CD4-positive, alpha-beta memory T cell (primary cell): ENCODE measurements around the gene TRAPPC2L. TPM values are rescaled to one million over a fixed set of nuclear protein-coding genes. Genes with fewer than 3 reads are reported as not detected.

Experiments used
- CTCF ChIA-PET: fragments of 350-600 bp; sonication (Branson Sonifier 250); formaldehyde crosslinking; loops from one replicate; lab custom pipeline; 2021; ENCODE audit warnings: inconsistent platforms; ENCODE audit not compliant: partially characterized antibody; lab: Charles Lee
- POLR2A ChIA-PET: fragments of 350-600 bp; sonication (Branson Sonifier 250); formaldehyde crosslinking; loops from one replicate; lab custom pipeline; 2021; ENCODE audit not compliant: partially characterized antibody; lab: Charles Lee
- DNase-seq, 5 donors: peaks; one replicate each; pipeline versions ENCODE4 v3.0.0 to v3.0.0-alpha.2; 2020 to 2022; ENCODE audit warnings: mixed read lengths in 1 of 5
- H3K27ac ChIP-seq: one replicate; pipeline ENCODE4 v1.7.0; 2013; ENCODE audit warnings: low read depth, low read length
- H3K27me3 ChIP-seq: 2 replicates; pipeline ENCODE4 v1.7.0; 2013; ENCODE audit warnings: mild to moderate bottlenecking, low read length, moderate library complexity; ENCODE audit not compliant: insufficient read depth
- H3K36me3 ChIP-seq: 2 replicates; pipeline ENCODE4 v1.7.0; 2013; ENCODE audit warnings: mild to moderate bottlenecking, low read length, moderate library complexity; ENCODE audit not compliant: insufficient read depth
- H3K4me1 ChIP-seq: 2 replicates; pipeline ENCODE4 v1.7.0; 2013; ENCODE audit warnings: mild to moderate bottlenecking, low read length, moderate library complexity; ENCODE audit not compliant: insufficient read depth
- H3K4me3 ChIP-seq, 2 donors: one replicate each; pipeline ENCODE4 v1.7.0; 2013; ENCODE audit warnings: low read length in 2 of 2, mild to moderate bottlenecking in 1 of 2
- H3K9me3 ChIP-seq, 2 donors: one replicate each; pipeline ENCODE4 v1.7.0; 2013; ENCODE audit warnings: low read length in 2 of 2, control low read depth in 1 of 2; ENCODE audit not compliant: control insufficient read depth in 1 of 2
- H3K27ac Mint-ChIP-seq, 7 donors: one replicate each; pipeline ENCODE4 v1.8.0; 2020 to 2021; ENCODE audit warnings: mixed read lengths in 7 of 7, mild to moderate bottlenecking in 6 of 7, inconsistent platforms in 3 of 7, moderate library complexity in 3 of 7
- H3K27me3 Mint-ChIP-seq, 2 donors: one replicate each; pipeline ENCODE4 v1.8.0; 2020 to 2021; ENCODE audit warnings: mixed read lengths in 2 of 2
- H3K36me3 Mint-ChIP-seq, 2 donors: one replicate each; pipeline ENCODE4 v1.8.0; 2020 to 2021; ENCODE audit warnings: mixed read lengths in 2 of 2, inconsistent platforms in 1 of 2, mild to moderate bottlenecking in 1 of 2
- H3K4me1 Mint-ChIP-seq, 4 donors: one replicate each; pipeline ENCODE4 v1.8.0; 2020 to 2021; ENCODE audit warnings: mixed read lengths in 4 of 4, mild to moderate bottlenecking in 1 of 4
- H3K4me3 Mint-ChIP-seq, 8 donors: one replicate each; pipeline ENCODE4 v1.8.0; 2020 to 2021; ENCODE audit warnings: mixed read lengths in 8 of 8, mild to moderate bottlenecking in 7 of 8, moderate library complexity in 6 of 8, inconsistent platforms in 3 of 8
- H3K9me3 Mint-ChIP-seq, 8 donors: one replicate each; pipeline ENCODE4 v1.8.0; 2020 to 2021; ENCODE audit warnings: mixed read lengths in 8 of 8, mild to moderate bottlenecking in 5 of 8, inconsistent platforms in 3 of 8, moderate library complexity in 1 of 8
- intact Hi-C: fragments of 100-400 bp; cut with micrococcal nuclease; formaldehyde crosslinking; loops from one replicate; pipeline ENCODE4 v1.15.1; 2023
- polyA plus RNA-seq, 2 donors: library from polyadenylated mRNA; unstranded; fragments of 300-500 nt; fragmentation: Illumina TruSeq; gene quantifications; one replicate each; pipeline ENCODE4 v1.2.3, GENCODE V29; 2021
- total RNA-seq, 2 experiments: library from RNA; stranded (reverse); gene quantifications; one replicate each; pipeline ENCODE4 v1.2.3, GENCODE V29; 2021

Gene TRAPPC2L
- total and polyA plus RNA-seq, 4 experiments from 2014 or later: 66.6 to 105 (median 85.7) TPM

DNA sequence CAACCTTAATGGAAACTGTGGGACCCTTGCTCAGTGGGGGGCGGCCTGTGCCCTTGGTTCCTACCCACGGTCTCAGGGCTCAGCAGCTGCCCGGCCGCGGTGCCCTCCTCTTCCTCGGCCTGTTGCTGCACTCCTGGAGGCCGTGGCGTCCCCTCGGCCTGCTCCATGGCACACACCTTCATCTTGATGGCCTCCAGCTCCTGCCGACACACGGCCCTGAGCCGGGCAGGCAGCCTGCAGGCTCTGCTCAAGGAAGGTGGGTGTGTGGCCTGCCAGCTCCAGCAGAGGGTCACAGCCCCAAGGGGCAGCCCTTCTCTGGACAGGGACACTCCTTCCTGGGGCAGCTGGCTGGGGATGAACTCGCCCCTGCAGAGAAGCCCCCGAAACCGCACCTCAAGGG lies 8.8 kb downstream of the TRAPPC2L start:
- Histone ChIP-seq H3K4me1 (no peaks in the 10 kb centered on the region), H3K27me3 (no peaks in the 10 kb centered on the region), H3K36me3 (peaks cover 20% of the 10 kb centered on the region), H3K9me3 (no peaks in the 10 kb centered on the region), H3K4me3 (no peak overlapping the region), H3K27ac (no peak overlapping the region)
- Mint-ChIP-seq H3K27me3 (peaks cover 3 to 6% of the 10 kb centered on the region in 2 donors), H3K4me1 (peaks cover 0 to 1% (median under 1%) of the 10 kb centered on the region in 4 donors), H3K9me3 (no peaks in the 10 kb centered on the region), H3K36me3 (peaks cover 8 to 9% of the 10 kb centered on the region in 2 donors), H3K27ac (no peak overlapping the region), H3K4me3 (no peak overlapping the region)
- DNase-seq: no peak
- ChIA-PET POLR2A (no interaction called here), CTCF (interaction anchor here (1.1 kb wide), 1 partner anchor 13 kb away, joined by 3 read pairs; no protein-coding TSS in a partner anchor)
- intact Hi-C loops: no loop called here

DNA sequence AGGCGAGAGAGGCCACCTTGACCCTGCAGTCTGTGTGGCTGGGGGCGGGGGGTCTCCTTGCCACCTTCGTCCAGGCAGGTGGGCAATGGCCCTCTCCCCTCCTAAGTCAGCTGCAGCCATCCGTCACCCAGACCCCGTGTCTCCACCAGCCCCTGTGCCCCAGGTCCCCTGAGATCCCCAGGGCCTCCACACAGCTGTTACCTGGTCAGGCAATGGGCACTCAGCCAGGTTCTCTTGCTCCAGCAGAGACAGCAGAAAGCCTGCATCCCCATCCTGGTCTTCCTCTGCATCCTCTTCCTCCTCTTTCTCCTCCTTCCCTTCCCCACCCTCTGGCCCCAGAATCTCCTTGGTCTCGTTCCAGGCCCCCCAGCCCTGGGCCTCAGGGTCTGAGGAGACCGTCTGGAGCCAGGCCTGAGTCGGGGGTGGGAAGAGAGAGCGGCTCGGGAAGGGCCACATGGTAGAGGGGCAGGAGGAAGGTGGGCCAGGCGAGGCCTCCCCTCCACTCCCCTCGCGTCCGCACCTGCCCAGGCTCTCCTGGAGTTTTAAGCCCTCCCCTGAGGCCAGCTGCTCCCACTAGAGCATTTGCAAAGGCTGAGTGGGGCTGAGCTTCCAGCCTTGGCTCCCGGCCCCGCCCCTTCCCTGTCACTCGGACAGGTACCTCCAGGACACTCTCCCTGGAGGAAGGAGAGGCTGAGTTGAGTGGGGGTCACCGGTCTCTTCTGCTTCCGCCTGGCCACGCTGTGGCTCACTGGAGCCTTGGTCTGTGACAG lies 9.4 kb downstream of the TRAPPC2L start, which contains the start of gene PABPN1L:
TSS of gene PABPN1L (minus strand) at position 510 of the 770 bp plus-strand sequence. CDS start at position 456, 54 bp downstream.
- Histone ChIP-seq H3K4me3 (no peak within 1 kb of the TSS), H3K27ac (no peak within 1 kb of the TSS), H3K4me1 (no peaks in the 10 kb centered on the region), H3K27me3 (no peaks in the 10 kb centered on the region), H3K36me3 (peaks cover 14% of the 10 kb centered on the region), H3K9me3 (no peaks in the 10 kb centered on the region)
- Mint-ChIP-seq H3K27me3 (peaks cover 6 to 10% of the 10 kb centered on the region in 2 donors), H3K36me3 (peaks cover 3 to 5% of the 10 kb centered on the region in 2 donors), H3K27ac (no peak within 1 kb of the TSS), H3K4me1 (peaks cover 0 to 3% (median under 1%) of the 10 kb centered on the region in 4 donors), H3K4me3 (no peak within 1 kb of the TSS), H3K9me3 (no peaks in the 10 kb centered on the region)
- ChIA-PET CTCF (interaction anchor here (1.4 kb wide), 1 partner anchor 8 kb away, joined by 3 read pairs; no protein-coding TSS in a partner anchor), POLR2A (interaction anchor here (0.7 kb wide), 1 partner anchor 9 kb away, joined by 3 read pairs; no protein-coding TSS in a partner anchor)
- no peak for DNase-seq
- intact Hi-C loops: no loop called here

DNA sequence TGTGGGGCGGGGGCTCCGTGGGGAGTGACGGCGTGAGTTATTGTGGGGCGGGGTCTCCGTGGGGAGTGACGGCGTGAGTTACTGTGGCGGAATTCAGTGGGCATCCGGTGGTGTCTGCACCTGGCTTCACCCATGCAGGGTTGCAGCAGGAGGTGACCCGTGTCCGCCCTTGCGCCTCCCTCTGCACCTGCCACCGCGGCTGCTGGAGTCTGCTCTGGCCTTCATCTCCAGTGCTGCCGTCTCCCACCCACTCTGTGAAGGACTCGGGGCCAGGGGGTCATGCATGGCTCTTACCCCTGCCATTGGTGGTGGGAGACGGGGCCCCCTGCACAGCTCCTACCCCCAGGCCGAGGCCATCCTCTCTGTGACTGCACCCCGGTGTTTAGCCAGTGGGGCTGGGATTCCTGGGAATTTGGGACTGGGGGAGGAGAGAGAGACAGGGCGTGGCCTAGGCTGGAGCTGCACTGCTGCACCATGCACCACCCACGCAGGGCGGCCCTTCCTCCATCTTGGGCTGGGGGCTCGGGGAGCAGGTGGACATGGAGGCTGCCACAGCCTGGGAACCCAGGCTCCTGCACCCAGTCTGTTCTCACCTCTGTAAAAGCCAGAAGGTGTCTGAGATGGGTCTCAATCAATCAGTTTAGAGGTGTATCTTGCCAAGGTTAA lies 10.8 kb downstream of the TRAPPC2L start:
- CTCF ChIA-PET: interaction anchor here (1.4 kb wide), 1 partner anchor 9 kb away, joined by 3 read pairs; no protein-coding TSS in a partner anchor

DNA sequence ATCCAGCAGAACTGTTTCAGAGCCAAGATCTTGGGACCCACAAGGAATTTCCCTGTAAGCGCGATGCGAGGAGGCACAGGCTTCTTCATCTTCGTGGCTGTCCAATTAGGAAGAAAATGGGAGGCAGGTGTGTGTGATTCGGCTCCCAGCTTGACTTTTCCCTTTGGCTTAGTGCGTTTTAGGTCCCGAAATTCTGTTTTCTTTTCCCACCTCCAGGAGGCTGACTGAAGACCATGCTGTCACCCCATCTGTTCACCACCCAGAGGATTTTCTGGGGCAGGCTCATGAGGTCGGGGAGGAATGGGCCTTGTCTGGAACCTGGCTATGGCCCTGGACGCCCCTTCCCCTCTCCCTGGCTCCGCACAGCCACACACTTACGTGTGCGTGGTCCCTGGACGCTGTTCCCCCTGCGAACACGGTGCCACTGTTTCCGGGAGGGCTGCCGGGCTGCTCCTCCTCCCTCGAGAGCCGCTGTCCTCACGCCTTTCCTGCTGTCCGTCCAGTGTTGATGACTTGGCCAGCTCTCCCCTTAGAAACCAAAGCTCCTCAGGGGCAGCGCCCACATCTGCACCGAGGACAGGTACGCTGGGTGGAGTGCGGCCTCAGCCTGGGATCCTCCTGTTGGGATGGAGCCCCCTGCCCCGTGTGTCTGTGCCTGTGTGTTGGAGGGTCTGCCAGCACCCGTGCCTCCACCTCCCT lies 12.2 kb downstream of the TRAPPC2L start:
- DNase-seq: no peak
- Mint-ChIP-seq H3K4me3 (no peak overlapping the region), H3K27ac (no peak overlapping the region), H3K27me3 (peaks cover 6 to 10% of the 10 kb centered on the region in 2 donors), H3K9me3 (no peaks in the 10 kb centered on the region), H3K4me1 (peaks cover 0 to 3% (median under 1%) of the 10 kb centered on the region in 4 donors), H3K36me3 (no peaks in the 10 kb centered on the region)
- intact Hi-C loops: no loop called here
- CTCF ChIA-PET: no interaction called here
- Histone ChIP-seq H3K4me3 (no peak overlapping the region), H3K27ac (no peak overlapping the region), H3K9me3 (no peaks in the 10 kb centered on the region), H3K27me3 (no peaks in the 10 kb centered on the region), H3K36me3 (no peaks in the 10 kb centered on the region), H3K4me1 (no peaks in the 10 kb centered on the region)
- POLR2A ChIA-PET: no interaction called here

More for the DNA sequence above, 10.8 kb downstream of the TRAPPC2L start:
- no peaks in the 10 kb centered on the region for H3K36me3 Mint-ChIP-seq
- no peak overlapping the region for H3K4me3 ChIP-seq
- no peak for DNase-seq
- no peaks in the 10 kb centered on the region for H3K9me3 ChIP-seq
- no peak overlapping the region for H3K4me3 Mint-ChIP-seq
- intact Hi-C loops: no loop called here
- peaks cover 2% of the 10 kb centered on the region for H3K36me3 ChIP-seq
- H3K27ac Mint-ChIP-seq: no peak overlapping the region
- H3K4me1 Mint-ChIP-seq: peaks cover 0 to 3% (median under 1%) of the 10 kb centered on the region in 4 donors
- no peak overlapping the region for H3K27ac ChIP-seq
- POLR2A ChIA-PET: no interaction called here
- no peaks in the 10 kb centered on the region for H3K4me1 ChIP-seq
- no peaks in the 10 kb centered on the region for H3K9me3 Mint-ChIP-seq
- peaks cover 6 to 10% of the 10 kb centered on the region in 2 donors for H3K27me3 Mint-ChIP-seq
- H3K27me3 ChIP-seq: no peaks in the 10 kb centered on the region

DNA sequence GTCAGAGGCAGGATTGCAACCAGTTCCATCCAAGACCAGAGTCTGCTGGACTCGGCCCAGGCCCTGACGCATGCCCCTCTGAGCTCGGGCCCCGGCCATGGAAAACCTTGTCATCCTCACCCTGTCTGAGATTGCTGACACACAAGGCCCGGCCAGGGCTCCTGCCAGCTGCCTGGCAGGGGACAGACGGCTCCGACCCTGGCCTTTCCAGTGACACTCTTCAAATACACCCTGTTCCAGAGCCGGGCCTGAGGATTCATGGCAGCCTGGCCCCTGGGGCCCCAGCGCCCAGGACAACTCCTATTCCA lies 12.7 kb downstream of the TRAPPC2L start:
- peaks cover 0 to 3% (median under 1%) of the 10 kb centered on the region in 4 donors for H3K4me1 Mint-ChIP-seq
- intact Hi-C loops: no loop called here
- no peaks in the 10 kb centered on the region for H3K9me3 Mint-ChIP-seq
- POLR2A ChIA-PET: no interaction called here
- no peaks in the 10 kb centered on the region for H3K27me3 ChIP-seq
- H3K36me3 Mint-ChIP-seq: no peaks in the 10 kb centered on the region
- H3K27ac ChIP-seq: no peak overlapping the region
- DNase-seq: no peak
- CTCF ChIA-PET: no interaction called here
- H3K27ac Mint-ChIP-seq: no peak overlapping the region
- H3K4me1 ChIP-seq: no peaks in the 10 kb centered on the region
- H3K27me3 Mint-ChIP-seq: peaks cover 6 to 10% of the 10 kb centered on the region in 2 donors
- H3K4me3 Mint-ChIP-seq: no peak overlapping the region
- no peaks in the 10 kb centered on the region for H3K36me3 ChIP-seq
- H3K4me3 ChIP-seq: no peak overlapping the region
- no peaks in the 10 kb centered on the region for H3K9me3 ChIP-seq

DNA sequence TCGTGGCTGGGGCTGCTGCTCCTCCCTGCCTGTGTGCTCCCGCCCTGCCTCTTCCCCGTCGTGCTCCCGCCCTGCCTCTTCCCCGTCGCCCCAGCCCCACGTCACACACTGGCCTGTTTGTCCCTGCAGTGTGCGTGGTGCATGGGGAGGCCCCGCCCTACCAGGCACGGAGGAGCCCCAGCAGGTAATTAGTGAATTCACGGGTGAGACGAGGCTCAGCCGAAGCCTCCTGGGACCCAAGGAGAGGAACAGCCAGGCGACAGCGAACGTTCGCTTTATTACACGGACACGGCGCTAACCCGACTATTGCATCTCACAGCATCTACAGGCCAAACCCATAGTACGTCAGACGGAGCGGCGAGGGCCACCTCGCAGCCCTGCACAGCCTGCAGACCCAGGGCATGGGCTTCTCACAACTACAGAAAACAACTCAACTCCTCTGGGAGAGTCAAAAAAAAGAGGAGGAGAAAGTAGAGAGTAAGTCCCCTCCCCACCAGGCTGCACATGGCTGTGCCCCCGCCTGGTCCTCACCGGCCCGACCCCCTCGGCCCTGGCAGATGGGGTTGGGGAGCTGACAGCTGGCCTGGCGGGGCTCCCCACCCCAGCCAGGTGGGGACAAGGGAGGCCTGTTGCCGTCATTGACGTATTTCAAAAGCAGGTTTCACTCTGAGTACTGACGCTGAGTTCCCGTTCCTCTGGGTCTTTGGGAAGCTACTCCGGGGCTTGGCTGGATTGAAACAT lies 13.9 kb downstream of the TRAPPC2L start:
- Mint-ChIP-seq H3K4me3 (peak overlapping the region in 6 of 8 donors; percentile 8 to 52 (median 44)), H3K27me3 (peaks cover 6 to 11% of the 10 kb centered on the region in 2 donors), H3K4me1 (peaks cover 0 to 3% (median under 1%) of the 10 kb centered on the region in 4 donors), H3K9me3 (no peaks in the 10 kb centered on the region), H3K36me3 (no peaks in the 10 kb centered on the region), H3K27ac (no peak overlapping the region)
- intact Hi-C loops: no loop called here
- Histone ChIP-seq H3K36me3 (no peaks in the 10 kb centered on the region), H3K4me3 (no peak overlapping the region), H3K27ac (no peak overlapping the region), H3K9me3 (no peaks in the 10 kb centered on the region), H3K27me3 (no peaks in the 10 kb centered on the region), H3K4me1 (no peaks in the 10 kb centered on the region)
- CTCF ChIA-PET: no interaction called here
- POLR2A ChIA-PET: no interaction called here
- no peak for DNase-seq
